RPMI8226 (cell line): ENCODE data around the gene KRTAP5-8.
"Not testable (repeated sequence)": the region's sequence is repeated elsewhere in the genome, so short reads cannot be mapped to it uniquely, and the experiment has no call there.

Experiments
- DNase-seq: peaks from one replicate; pipeline ENCODE4 v3.0.0-alpha.2; 2015

Gene KRTAP5-8

GRCh38 chr11:71537977-71538665, at the start of gene KRTAP5-8:
Gene KRTAP5-8, plus strand, starts transcription at chr11:71538025. Its CDS starts 31 bp downstream, at chr11:71538056.
- not testable (repeated sequence) for DNase-seq

GRCh38 chr11:71488681-71489270, 49.0 kb upstream of the KRTAP5-8 start:
- DNase-seq: no peak

- no peak for DNase-seq
These were observed 48.3 kb upstream of the KRTAP5-8 start for GRCh38 chr11:71489311-71490043.

GRCh38 chr11:71490044-71490730, 47.6 kb upstream of the KRTAP5-8 start:
- no peak for DNase-seq

GRCh38 chr11:71490731-71491390, 47.0 kb upstream of the KRTAP5-8 start:
- DNase-seq: no peak

GRCh38 chr11:71491531-71491930, 46.3 kb upstream of the KRTAP5-8 start:
- no peak for DNase-seq

GRCh38 chr11:71491940-71492339, 45.9 kb upstream of the KRTAP5-8 start:
- DNase-seq: no peak

GRCh38 chr11:71495286-71496230, 42.3 kb upstream of the KRTAP5-8 start:
- no peak for DNase-seq

- DNase-seq: no peak
These were observed 41.4 kb upstream of the KRTAP5-8 start for GRCh38 chr11:71496421-71496820.

GRCh38 chr11:71498091-71498490, 39.7 kb upstream of the KRTAP5-8 start:
- no peak for DNase-seq

- no peak for DNase-seq
These were observed 38.7 kb upstream of the KRTAP5-8 start for GRCh38 chr11:71499125-71499524.

- no peak for DNase-seq
These were observed 38.3 kb upstream of the KRTAP5-8 start for GRCh38 chr11:71499546-71499945.

GRCh38 chr11:71500601-71501021, 37.2 kb upstream of the KRTAP5-8 start:
- DNase-seq: no peak

- no peak for DNase-seq
These were observed 36.5 kb upstream of the KRTAP5-8 start for GRCh38 chr11:71501071-71501985.

GRCh38 chr11:71502026-71502425, 35.8 kb upstream of the KRTAP5-8 start:
- no peak for DNase-seq

GRCh38 chr11:71502871-71503435, 34.9 kb upstream of the KRTAP5-8 start:
- no peak for DNase-seq

- no peak for DNase-seq
These were observed 33.3 kb upstream of the KRTAP5-8 start for GRCh38 chr11:71504531-71504930.

GRCh38 chr11:71505001-71505400, 32.8 kb upstream of the KRTAP5-8 start:
- DNase-seq: no peak

GRCh38 chr11:71505781-71506180, 32.0 kb upstream of the KRTAP5-8 start:
- DNase-seq: no peak

GRCh38 chr11:71507102-71507501, 30.7 kb upstream of the KRTAP5-8 start:
- DNase-seq: no peak
